SK-N-DZ (cell line): ENCODE data around the gene ADCY1.
"Not testable (repeated sequence)": the region's sequence is repeated elsewhere in the genome, so short reads cannot be mapped to it uniquely, and the experiment has no call there.

ENCODE experiments used
- DNase-seq: peaks from one replicate; pipeline ENCODE4 v3.0.0-alpha.2; 2015; ENCODE audit warnings: low spot score
- small RNA-seq, 2 experiments: library from RNA; depleted of rRNA; stranded (forward); fragments of <200 nt; gene quantifications; one replicate each; pipeline ENCODE3, GENCODE V24; 2014

ADCY1 gene

GRCh38 chr7:45740573-45740972, 166.4 kb downstream of the ADCY1 start:
- not testable (repeated sequence) for DNase-seq

- DNase-seq: not testable (repeated sequence)
Observed at GRCh38 chr7:45748976-45749375, 174.8 kb downstream of the ADCY1 start.

GRCh38 chr7:45751352-45751751, 177.2 kb downstream of the ADCY1 start:
- DNase-seq: not testable (repeated sequence)

GRCh38 chr7:45756333-45756732, 182.2 kb downstream of the ADCY1 start:
- not testable (repeated sequence) for DNase-seq

- DNase-seq: not testable (repeated sequence)
Observed at GRCh38 chr7:45756757-45757156, 182.6 kb downstream of the ADCY1 start.

- not testable (repeated sequence) for DNase-seq
Observed at GRCh38 chr7:45759464-45759863, 185.3 kb downstream of the ADCY1 start.

- not testable (repeated sequence) for DNase-seq
Observed at GRCh38 chr7:45761545-45762205, 187.5 kb downstream of the ADCY1 start.

- not testable (repeated sequence) for DNase-seq
Observed at GRCh38 chr7:45762225-45762994, 188.2 kb downstream of the ADCY1 start.

GRCh38 chr7:45768516-45769394, 194.6 kb downstream of the ADCY1 start:
- DNase-seq: peak; percentile 97

- not testable (repeated sequence) for DNase-seq
Observed at GRCh38 chr7:45769626-45770025, 195.5 kb downstream of the ADCY1 start.

Small RNAs within 50 kb of the gene (small RNA-seq; reads per million reads assigned to genes)
- 0 reads per million in 2 experiments for gene AC073325.2
